Spleen (tissue), 11 donors: ENCODE results near the gene CD200R1. TPM values are rescaled to one million over a fixed set of nuclear protein-coding genes. Genes with fewer than 3 reads are reported as not detected.
A peak's percentile ranks its signal among the peaks of the same experiment; 100 is the strongest.

Source experiments
- DNase-seq: peaks from one replicate; pipeline ENCODE4 v3.0.0-alpha.2; 2020
- H3K27ac ChIP-seq, 8 donors: fragments of 200-600 bp; sonication (generic) in 7 of 8; 1 replicate in 4 of 8; 2 replicates in 4 of 8; pipeline versions ENCODE4 v1.5.0 to v1.8.0; 2016 to 2021; ENCODE audit warnings: inconsistent platforms in 4 of 8, mild to moderate bottlenecking in 4 of 8, moderate library complexity in 1 of 8
- H3K27me3 ChIP-seq, 7 donors: fragments of 200-600 bp; sonication (generic) in 6 of 7; replicated peaks in 1 of 7; 1 replicate in 4 of 7; 2 replicates in 3 of 7; pipeline versions ENCODE4 v1.5.0 to v1.8.0; 2016 to 2021; ENCODE audit warnings: inconsistent platforms in 3 of 7, mild to moderate bottlenecking in 1 of 7
- H3K36me3 ChIP-seq, 6 donors: fragments of 200-600 bp; sonication (generic) in 5 of 6; 1 replicate in 4 of 6; 2 replicates in 2 of 6; pipeline versions ENCODE4 v1.5.0 to v1.8.0; 2016 to 2021; ENCODE audit warnings: inconsistent platforms in 2 of 6
- H3K4me1 ChIP-seq, 6 donors: fragments of 200-600 bp; sonication (generic) in 5 of 6; 1 replicate in 3 of 6; 2 replicates in 3 of 6; pipeline versions ENCODE4 v1.5.0 to v1.8.0; 2016 to 2021; ENCODE audit warnings: inconsistent platforms in 3 of 6
- H3K4me3 ChIP-seq, 8 donors: fragments of 200-600 bp; sonication (generic) in 7 of 8; 1 replicate in 4 of 8; 2 replicates in 4 of 8; pipeline versions ENCODE4 v1.5.0 to v1.8.0; 2016 to 2021; ENCODE audit warnings: inconsistent platforms in 4 of 8, mild to moderate bottlenecking in 4 of 8, moderate library complexity in 2 of 8
- H3K9me3 ChIP-seq, 8 donors: fragments of 200-600 bp; sonication (generic) in 7 of 8; 1 replicate in 4 of 8; 2 replicates in 4 of 8; pipeline versions ENCODE4 v1.5.0 to v1.8.0; 2016 to 2021; ENCODE audit warnings: inconsistent platforms in 4 of 8
- CTCF ChIP-seq, 11 experiments: fragments of 200-600 bp in 7 of 11; fragments of 450-650 bp in 4 of 11; sonication (generic) in 4 of 11; IDR thresholded peaks in 8 of 11; conservative IDR thresholded peaks in 3 of 11; 1 replicate in 7 of 11; 2 replicates in 4 of 11; pipeline versions ENCODE4 v1.4.0 to v1.8.0; 2016 to 2021; ENCODE audit warnings: antibody characterized with exemption in 11 of 11, inconsistent platforms in 4 of 11, mild to moderate bottlenecking in 1 of 11
- POLR2A ChIP-seq, 3 donors: fragments of 450-650 bp; IDR thresholded peaks; one replicate each; pipeline ENCODE4 v1.5.1; 2017; ENCODE audit warnings: antibody characterized with exemption in 3 of 3, mild to moderate bottlenecking in 1 of 3
- POLR2AphosphoS5 ChIP-seq, 3 donors: sonication (generic); formaldehyde crosslinking; IDR thresholded peaks; one replicate each; pipeline ENCODE4 v1.5.1; 2017; ENCODE audit warnings: antibody characterized with exemption in 3 of 3
- WGBS, 5 donors: extraction: QIAGEN DNeasy Blood & Tissue Kit in 3 of 5; methylation state at CpG; one replicate each; pipeline versions ENCODE4 v1.1.5 to v1.1.7; 2013 to 2018; 5-methylcytosine and 5-hydroxymethylcytosine counted together
- intact Hi-C: fragments of 100-400 bp; cut with DNase I; formaldehyde crosslinking; loops from one replicate; pipeline ENCODE4 v1.15.0; 2023; ENCODE audit warnings: low total_unique reads
- polyA plus RNA-seq, 3 donors: library from polyadenylated mRNA; stranded (reverse); fragments of 200-250 nt; gene quantifications; one replicate each; pipeline ENCODE4 v1.2.1, GENCODE V29; 2013
- total RNA-seq, 7 donors: library from RNA; depleted of rRNA in 3 of 7; stranded (reverse); fragments of >200 nt in 3 of 7; fragmentation: NEBNext Ultra II Directional in 4 of 7; extraction: Animal tissue kit (Norgen Biotek cat#: 25700) in 4 of 7; gene quantifications; one replicate each; pipeline versions ENCODE4 v1.1.0 to v1.2.1, GENCODE V29; 2016 to 2021
- donor health status: healthy with polysubstance abuse.
- donor health status: DM: no; HTN: no; CAD: no; lungs with moderate emphysema.
- donor health status: DM: no; HTN: no; CAD: no.
- donor health status: Bipolar disorder and iron deficiency.
- donor health status: healthy.
- donor health status: DM: no; HTN: no; CAD: no.
- donor health status: DM: yes; HTN: yes; CAD: no.

Gene CD200R1
- total and polyA plus RNA-seq, 10 donors = 0.91 to 14.0 (median 9.9) TPM

DNA sequence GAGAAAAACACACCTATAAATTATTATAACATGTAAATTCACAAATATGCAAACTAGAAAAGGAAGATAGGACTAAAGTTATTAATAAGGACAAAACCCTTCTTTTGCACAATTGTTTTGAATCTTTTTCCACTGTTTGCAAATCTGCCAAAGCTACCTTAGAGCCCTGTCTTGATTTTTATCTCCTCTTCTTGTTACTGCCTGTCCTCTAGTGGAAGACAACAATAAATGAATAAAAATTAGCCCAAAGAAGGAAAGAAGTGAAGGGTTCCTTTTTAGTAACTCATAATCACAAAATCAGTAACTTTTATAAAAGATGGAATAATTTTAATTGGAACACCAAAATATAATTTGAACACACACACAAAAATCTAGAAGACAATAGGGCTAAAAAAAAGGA lies 2.7 kb downstream of the CD200R1 start:
- H3K27ac ChIP-seq = peak overlapping the region in 5 of 8 donors; percentile 74 to 87 (median 75)
- H3K9me3 ChIP-seq = no peaks in the 10 kb centered on the region
- no peak for DNase-seq
- no peaks in the 10 kb centered on the region for H3K27me3 ChIP-seq
- peak overlapping the region in 2 of 8 donors; percentile 40 to 66 for H3K4me3 ChIP-seq
- intact Hi-C loops = no loop called here
- TF ChIP-seq POLR2A (IDR thresholded peaks at IDR 0.05) (no peak), CTCF (IDR thresholded peaks at IDR 0.05 in 8 of 11, conservative IDR thresholded peaks at IDR 0.05 in 3 of 11) (no peak), POLR2AphosphoS5 (IDR thresholded peaks at IDR 0.05) (no peak)
- H3K4me1 ChIP-seq = peaks cover 26 to 96% (median 67%) of the 10 kb centered on the region in 6 donors
- H3K36me3 ChIP-seq = no peaks in the 10 kb centered on the region

- Histone ChIP-seq H3K36me3 (peaks cover 0 to 21% (median 0%) of the 10 kb centered on the region in 6 donors), H3K27me3 (no peaks in the 10 kb centered on the region), H3K9me3 (peaks cover 0 to 25% (median 18%) of the 10 kb centered on the region in 8 donors), H3K4me1 (peaks cover 11 to 71% (median 52%) of the 10 kb centered on the region in 6 donors), H3K4me3 (no peak overlapping the region), H3K27ac (peak overlapping the region in 7 of 8 donors; percentile 30 to 79 (median 72))
- DNase-seq = no peak
- TF ChIP-seq CTCF (IDR thresholded peaks at IDR 0.05 in 8 of 11, conservative IDR thresholded peaks at IDR 0.05 in 3 of 11) = no peak
- intact Hi-C loops = no loop called here
- 13 to 48% (median 35%) methylated on average over 1 of the region's 1 CpG for WGBS, 5 donors
Measured at GRCh38 chr3:112967828-112968227, 7.1 kb downstream of the CD200R1 start.

GRCh38 chr3:112967425-112967824 lies 7.5 kb downstream of the CD200R1 start:
- no peak for TF ChIP-seq POLR2A (IDR thresholded peaks at IDR 0.05)
- TF ChIP-seq POLR2AphosphoS5 (IDR thresholded peaks at IDR 0.05) = no peak
- TF ChIP-seq CTCF (IDR thresholded peaks at IDR 0.05 in 8 of 11, conservative IDR thresholded peaks at IDR 0.05 in 3 of 11) = no peak
- Histone ChIP-seq H3K9me3 (peaks cover 0 to 29% (median 21%) of the 10 kb centered on the region in 8 donors), H3K27me3 (no peaks in the 10 kb centered on the region), H3K4me3 (no peak overlapping the region), H3K27ac (peak overlapping the region in 7 of 8 donors; percentile 3 to 79 (median 72)), H3K4me1 (peaks cover 11 to 67% (median 49%) of the 10 kb centered on the region in 6 donors), H3K36me3 (peaks cover 0 to 21% (median 0%) of the 10 kb centered on the region in 6 donors)
- 85 to 94% (median 86%) methylated on average over 1 of the region's 1 CpG for WGBS, 5 donors
- no peak for DNase-seq
- intact Hi-C loops = no loop called here

GRCh38 chr3:112966633-112967032 lies 8.3 kb downstream of the CD200R1 start:
- Histone ChIP-seq H3K27me3 (no peaks in the 10 kb centered on the region), H3K4me1 (peaks cover 11 to 60% (median 43%) of the 10 kb centered on the region in 6 donors), H3K9me3 (peaks cover 0 to 29% (median 21%) of the 10 kb centered on the region in 8 donors), H3K36me3 (peaks cover 0 to 21% (median 0%) of the 10 kb centered on the region in 6 donors), H3K27ac (peak overlapping the region in 7 of 8 donors; percentile 3 to 79 (median 72)), H3K4me3 (no peak overlapping the region)
- TF ChIP-seq POLR2A (IDR thresholded peaks at IDR 0.05) (no peak), POLR2AphosphoS5 (IDR thresholded peaks at IDR 0.05) (no peak), CTCF (IDR thresholded peaks at IDR 0.05 in 8 of 11, conservative IDR thresholded peaks at IDR 0.05 in 3 of 11) (no peak)
- WGBS, 5 donors = 11 to 21% (median 14%) methylated on average over 2 of the region's 2 CpGs
- DNase-seq = no peak
- intact Hi-C loops = no loop called here
